NK-92 (cell line): ENCODE results near the gene MTHFSD.
"Not testable (repeated sequence)": the region's sequence is repeated elsewhere in the genome, so short reads cannot be mapped to it uniquely, and the experiment has no call there.

Experiments
- DNase-seq: peaks from one replicate; lab custom pipeline; 2025; ENCODE audit not compliant: unreplicated experiment; lab: John Stamatoyannopoulos, UW

The MTHFSD gene

DNA sequence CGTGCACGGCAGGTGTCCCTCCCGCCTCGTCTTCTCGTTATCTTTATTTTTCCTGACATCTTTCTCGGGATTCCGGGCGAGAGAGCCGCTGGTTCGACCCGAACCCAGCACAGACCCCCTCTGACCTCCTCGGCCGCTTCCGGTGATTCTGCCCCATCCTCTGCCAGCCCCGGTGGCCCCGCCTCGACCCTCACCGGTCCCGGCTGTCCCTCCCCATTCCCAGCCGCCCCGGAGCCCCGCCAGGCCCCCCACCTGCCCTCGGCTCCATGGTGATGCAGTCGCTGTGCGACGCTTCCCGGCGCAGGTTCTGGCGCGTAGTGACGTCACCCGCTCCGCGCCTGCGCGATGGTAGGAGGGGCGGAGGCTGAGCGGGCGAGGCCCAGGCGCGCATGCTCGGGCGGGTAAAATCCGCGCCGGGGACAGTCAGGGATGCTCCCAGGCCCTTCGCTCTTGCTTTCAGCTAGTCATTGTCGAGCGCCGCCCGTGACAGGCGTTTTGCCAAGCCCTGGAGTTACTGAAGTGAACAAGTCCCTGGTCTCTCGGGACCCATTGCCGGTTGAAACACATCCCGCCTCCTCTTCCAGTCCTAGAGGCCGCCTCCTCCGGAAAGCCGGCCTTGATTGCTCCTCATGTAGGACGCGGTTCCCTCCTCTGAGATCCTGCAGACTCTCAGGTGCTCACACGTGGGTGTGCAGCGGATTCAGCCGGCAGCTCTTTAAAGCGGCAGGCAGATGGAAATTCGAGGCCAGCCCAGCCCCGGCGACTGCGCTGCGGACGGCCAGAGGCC, at the start of gene MTHFSD:
Gene MTHFSD (minus strand): TSS at position 319 of the 787 bp plus-strand sequence. CDS start 51 bp downstream, at position 268.
- peak; percentile 55 for DNase-seq

DNA sequence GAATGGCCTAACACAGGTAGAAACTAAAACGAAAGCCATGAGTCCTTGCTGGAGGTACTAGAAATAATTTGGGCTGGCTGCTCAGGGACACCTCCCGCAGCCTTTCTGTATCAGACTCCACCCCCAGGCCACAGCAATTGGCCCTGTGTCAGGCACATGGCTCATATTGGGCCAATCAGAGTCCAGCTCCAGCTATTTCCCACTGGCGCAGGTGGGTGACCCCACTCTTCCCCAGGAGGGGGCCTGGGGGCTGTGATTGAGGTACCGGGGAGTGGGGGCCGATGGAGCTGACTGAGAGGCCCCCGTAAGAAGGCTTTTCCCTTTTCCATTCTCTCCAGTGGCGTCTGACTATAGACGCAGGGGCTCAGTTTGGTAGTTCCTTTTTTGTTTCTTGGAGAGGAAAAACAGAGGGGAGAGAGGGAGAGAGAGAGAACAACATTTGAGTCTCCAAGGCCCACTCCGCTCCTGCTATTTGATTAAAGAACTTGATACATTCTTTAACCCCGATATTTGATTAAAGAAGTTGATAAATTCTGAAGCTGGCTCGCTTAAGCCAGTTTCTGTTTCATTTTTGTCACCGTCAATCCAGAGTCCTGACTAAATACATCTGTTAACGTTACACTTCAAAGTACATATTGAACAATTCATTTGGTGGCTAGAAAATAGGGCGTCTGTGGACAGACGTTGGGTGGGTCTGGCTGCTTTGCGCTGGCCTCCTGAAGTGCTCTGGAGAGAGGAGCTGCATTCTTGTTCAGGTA, 49.6 kb upstream of the MTHFSD start:
- DNase-seq: no peak

- DNase-seq: no peak
Measured at GRCh38 chr16:86602521-86602920, 47.5 kb upstream of the MTHFSD start.

DNA sequence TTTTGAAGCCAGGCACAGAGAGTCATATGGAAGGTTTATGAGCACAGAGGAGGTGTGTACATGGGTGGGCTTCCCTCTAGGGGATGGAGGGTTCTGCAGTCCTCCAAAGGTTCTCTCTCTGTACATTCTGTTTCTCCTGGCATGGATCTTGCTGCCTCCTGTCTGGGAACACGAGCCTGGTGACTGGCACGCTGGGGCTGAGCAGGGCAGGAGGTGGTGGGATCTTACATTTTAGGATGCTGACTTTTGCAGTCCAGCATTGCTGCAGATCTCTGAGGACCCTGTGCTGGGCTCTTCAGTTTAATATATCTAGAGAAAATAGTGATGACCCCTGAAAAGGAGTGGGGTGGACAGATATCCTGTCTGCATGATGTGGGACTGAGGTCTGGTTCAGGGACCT, 46.3 kb upstream of the MTHFSD start:
- DNase-seq: no peak

GRCh38 chr16:86598607-86599565, 43.9 kb upstream of the MTHFSD start:
- DNase-seq: no peak

DNA sequence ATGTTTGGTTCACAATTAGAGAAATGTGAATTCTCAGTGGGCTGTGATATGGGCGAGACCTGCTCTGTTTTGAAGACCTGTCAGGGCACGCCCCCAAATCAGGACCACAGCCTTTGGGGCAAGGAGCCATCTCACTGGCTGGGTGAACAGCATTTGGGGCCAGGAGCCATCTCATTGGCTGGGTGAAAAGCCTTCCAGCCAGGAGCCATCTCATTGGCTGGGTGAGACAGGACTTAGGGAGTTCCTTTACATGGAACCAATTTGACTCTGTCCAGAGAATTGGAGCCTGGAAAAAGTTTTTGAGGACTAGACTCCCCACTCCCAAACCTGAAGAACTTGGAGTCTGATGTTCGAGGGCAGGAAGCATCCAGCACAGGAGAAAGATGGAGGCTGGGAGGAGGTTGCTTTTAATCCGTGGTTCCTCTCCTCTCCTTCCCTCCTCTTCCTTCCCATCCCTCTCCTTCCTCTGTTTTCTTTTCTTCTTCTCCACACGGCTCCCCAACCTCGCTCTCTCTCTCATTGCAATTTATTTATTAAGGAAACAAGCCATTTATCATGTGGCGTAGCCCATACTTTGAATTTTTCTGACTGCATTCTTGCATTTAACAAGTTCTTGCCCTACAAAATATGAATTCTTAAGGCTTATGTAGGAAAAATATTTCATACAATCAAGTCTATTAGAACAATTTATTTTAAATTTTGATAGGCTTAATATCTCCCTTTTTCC, 43.0 kb upstream of the MTHFSD start:
- no peak for DNase-seq

GRCh38 chr16:86597126-86597879, 42.3 kb upstream of the MTHFSD start:
- DNase-seq: no peak

DNA sequence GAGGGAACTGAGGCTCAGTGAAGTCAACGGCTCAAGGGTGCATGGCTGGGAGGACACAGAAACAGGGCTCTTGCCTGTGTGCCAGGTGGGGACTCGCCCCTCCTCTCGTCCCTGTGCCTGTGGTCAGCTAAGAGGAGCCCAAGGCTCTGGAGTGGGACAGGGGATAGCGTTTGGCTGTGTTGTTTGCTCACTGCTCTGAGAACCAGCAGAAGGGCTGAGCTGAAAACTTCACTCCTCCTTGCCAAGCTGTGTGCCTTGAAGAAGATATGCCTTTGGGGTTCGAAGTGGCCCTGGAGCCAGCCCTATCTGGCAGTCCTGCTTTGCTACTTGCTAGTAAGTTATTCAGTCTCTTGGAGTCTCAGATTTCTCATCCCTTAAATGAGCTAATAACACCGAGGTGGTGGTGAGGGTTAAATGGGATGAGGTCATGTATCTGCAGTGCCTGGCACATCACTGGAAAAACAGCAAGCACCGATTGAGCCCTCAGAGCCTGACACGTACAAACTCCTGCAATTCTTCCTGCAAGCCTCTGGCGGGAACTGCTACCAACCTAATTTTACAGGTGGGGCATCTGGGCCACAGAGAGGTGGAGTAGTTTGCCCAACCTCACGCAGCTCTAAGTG, 41.1 kb upstream of the MTHFSD start:
- no peak for DNase-seq

GRCh38 chr16:86594721-86595120, 39.7 kb upstream of the MTHFSD start:
- no peak for DNase-seq

DNA sequence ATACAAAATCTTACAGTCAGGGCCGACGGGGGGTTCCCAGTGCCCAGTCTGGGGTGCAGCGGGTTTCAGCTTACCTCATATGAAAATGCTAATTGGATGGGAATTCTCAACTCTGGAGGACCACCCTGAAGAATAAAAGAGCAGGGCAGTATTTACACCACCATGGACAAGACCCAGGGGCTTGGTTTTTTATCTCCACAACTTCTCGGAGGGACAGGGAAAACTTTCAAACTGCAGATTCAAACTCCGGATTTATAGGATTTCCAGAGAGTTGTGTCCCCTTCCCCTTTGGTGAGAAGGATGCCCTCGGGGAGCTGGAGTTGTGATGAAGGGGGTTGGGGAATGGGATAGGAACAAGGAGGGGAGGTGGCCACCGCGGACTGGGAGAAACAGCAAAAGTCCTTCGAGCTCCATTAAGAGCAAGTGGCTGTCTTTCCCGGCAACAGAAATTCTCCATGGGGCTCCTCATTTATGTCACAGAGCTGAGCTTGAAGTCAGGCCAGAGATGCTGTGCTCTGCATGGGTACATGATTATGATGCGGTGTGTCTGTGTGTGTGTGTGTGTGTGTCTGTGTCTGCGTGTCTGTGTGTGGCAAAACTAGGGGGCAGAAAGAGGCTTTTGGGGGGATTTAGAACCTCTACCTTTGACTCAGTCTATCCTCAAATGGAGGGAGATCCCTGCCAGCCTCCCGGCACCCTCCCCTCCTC, 39.0 kb upstream of the MTHFSD start:
- no peak for DNase-seq

- no peak for DNase-seq
Measured at GRCh38 chr16:86591270-86591669, 36.2 kb upstream of the MTHFSD start.

- no peak for DNase-seq
Measured at GRCh38 chr16:86590501-86591144, 35.6 kb upstream of the MTHFSD start.

DNA sequence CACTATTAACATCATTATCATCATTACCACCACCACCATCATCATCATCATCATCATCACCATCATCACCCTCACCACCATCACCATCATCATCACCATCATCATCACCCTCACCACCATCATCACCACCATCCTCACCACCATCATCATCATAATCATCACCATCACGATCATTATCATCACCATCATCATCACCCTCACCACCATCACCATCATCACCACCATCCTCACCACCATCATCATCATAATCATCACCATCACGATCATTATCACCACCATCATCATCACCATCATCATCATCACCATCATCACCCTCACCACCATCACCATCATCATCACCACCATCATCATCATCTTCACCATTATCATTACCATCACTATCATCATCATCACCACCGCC, 32.9 kb upstream of the MTHFSD start:
- not testable (repeated sequence) for DNase-seq

DNA sequence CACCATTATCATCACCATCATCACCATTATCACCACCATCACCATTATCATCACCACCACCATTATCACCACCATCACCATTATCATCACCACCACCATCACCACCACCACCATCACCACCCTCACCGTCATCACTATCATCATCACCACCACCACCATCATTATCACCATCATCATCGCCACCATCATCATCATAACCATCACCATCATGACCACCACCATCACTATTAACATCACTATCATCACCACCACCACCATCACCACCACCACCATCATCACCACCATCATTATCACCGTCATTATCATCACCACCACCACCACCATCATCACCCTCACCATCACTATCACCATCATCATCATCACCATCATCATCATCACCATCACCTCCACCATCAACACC, 32.5 kb upstream of the MTHFSD start:
- DNase-seq: no peak

GRCh38 chr16:86585821-86586611, 31.0 kb upstream of the MTHFSD start:
- DNase-seq: no peak

GRCh38 chr16:86584726-86585721, 30.0 kb upstream of the MTHFSD start:
- DNase-seq: no peak
